Fibroblast of skin of right quadriceps (primary cell): ENCODE data around the gene OR5AR1.
"Not testable (repeated sequence)": the region's sequence is repeated elsewhere in the genome, so short reads cannot be mapped to it uniquely, and the experiment has no call there.

Experiments
- DNase-seq: peaks from one replicate; pipeline ENCODE4 v3.0.0-alpha.2; 2013

The OR5AR1 gene

GRCh38 chr11:56663386-56663785, at the start of gene OR5AR1:
Gene OR5AR1 (plus strand): TSS chr11:56663686. CDS start chr11:56663686, 0 bp downstream.
- DNase-seq, result no peak

GRCh38 chr11:56624661-56625110, 38.8 kb upstream of the OR5AR1 start:
- peak; percentile 6 for DNase-seq

DNA sequence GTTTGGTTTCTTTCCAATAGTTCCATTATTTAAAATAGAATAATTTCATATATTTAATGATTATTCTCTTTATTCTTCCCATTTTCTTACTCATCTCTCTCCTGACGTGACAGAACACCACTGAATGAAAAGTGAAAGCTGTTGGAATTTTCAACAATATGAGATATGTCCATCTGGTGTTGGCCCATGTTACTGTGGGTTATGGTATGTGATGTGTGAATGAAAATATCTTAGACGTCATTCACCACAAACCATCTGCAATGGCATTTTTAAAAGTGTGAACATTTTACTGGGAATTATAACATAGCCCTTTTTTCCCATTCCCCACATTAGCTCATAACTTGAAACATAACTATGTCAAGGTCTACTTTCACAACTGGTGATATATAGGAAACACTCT, 37.5 kb upstream of the OR5AR1 start:
- DNase-seq, result no peak

DNA sequence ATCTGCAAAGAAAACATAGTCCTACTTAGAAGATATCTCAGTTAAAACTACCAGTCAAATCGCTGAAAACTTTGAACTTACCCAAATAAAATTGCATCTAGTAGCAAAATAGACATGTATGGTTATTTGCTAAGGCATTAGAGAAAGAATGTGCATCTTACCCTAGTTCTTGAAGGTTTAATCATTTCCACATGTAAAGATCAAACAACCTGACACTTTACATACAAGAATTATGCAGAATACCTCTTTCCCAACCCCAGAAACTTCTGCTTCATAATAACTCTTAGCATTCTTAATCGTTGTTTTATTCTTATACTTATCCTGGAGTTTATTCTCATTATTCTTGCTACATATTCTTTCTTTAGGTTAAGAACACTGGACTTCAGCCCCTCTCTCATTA, 31.2 kb upstream of the OR5AR1 start:
- no peak for DNase-seq

- DNase-seq, result no peak
Observed at GRCh38 chr11:56636861-56637260, 26.6 kb upstream of the OR5AR1 start.

- DNase-seq, result no peak
Observed at GRCh38 chr11:56637500-56637899, 26.0 kb upstream of the OR5AR1 start.

- DNase-seq, result no peak
Observed at GRCh38 chr11:56642339-56642738, 21.1 kb upstream of the OR5AR1 start, which contains the start of gene OR5AP2. Gene OR5AP2 (minus strand): TSS chr11:56642439. CDS start chr11:56642439, 0 bp downstream.

DNA sequence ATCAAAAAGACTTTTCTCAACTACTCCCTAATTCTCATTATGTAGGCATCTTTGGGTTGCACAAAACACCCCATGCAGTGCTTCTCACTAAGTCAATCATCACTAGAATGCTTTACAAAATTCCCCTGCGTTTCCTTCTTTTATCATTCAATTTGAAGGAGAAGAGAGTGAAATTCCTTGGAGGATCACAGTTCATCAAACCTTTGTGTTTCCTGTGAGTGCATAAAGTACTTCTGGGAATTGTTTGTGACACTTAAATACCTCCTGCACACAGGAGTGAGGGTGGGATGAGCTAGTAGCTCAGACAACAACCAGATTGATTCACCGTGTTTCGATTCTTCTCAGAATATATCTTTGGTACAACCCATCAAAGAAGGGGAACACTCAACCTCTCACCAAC, 3.7 kb upstream of the OR5AR1 start:
- no peak for DNase-seq

DNA sequence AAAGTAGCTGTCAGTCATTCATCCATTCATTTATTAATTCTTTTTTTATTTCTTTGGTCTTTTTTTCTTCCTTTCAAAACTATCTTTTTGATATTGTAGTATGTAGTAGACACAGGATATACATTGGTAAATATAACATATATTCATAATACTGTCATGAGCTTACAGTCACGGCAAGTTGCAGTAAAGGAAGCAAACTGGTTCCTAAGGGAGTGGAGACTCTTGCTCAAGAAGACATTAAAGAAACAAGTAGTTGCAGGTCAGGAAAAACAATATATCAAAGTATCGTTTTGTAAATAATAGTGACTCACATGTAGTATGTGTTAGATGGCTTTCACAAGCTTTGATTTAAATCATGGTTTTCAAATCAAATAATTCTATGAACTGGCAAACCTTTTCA, 7.5 kb downstream of the OR5AR1 start:
- DNase-seq, result no peak

- DNase-seq, result no peak
Observed at GRCh38 chr11:56688554-56689100, 25.1 kb downstream of the OR5AR1 start.

DNA sequence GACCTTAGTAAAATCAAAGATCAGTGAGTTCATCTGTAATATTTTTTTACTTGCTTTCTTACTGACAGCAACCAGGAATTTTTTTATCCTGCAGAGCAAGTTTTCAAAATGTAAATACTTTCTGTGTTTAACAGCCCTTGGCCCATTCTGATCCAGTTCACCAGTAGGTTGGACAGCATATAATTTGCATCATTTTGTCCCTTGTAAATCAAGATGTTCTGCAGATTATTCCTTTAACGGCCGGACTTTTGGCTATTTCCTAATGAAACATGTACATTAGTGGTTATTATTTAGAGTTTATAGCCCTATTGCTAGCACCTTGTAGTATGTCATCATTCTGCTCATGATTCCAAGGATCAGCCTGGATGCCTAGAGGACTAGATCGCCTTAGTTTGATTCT, 27.7 kb downstream of the OR5AR1 start:
- not testable (repeated sequence) for DNase-seq

- DNase-seq, result no peak
Observed at GRCh38 chr11:56693428-56693827, 29.9 kb downstream of the OR5AR1 start.

DNA sequence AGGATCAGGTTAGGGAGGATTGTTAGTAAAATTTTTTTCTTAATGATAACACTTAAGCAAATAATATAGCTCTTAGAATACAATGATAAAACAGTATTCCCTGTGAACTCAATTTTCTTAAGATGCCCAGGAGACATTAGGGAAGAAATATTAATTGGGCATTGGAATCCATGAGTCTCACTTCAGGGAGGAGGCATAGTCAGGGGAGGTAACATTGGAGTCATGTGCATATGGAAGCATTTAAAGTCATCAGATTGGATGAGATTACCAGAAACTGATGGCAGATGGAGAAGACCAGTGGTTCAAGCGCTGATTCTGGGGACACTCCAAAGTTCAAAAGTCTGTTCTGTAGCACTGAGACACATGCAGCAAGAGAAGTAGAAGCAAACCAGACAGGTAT, 35.3 kb downstream of the OR5AR1 start, which contains the start of gene OR9G1:
Gene OR9G1, plus strand, starts transcription at position 301 of the 400 bp plus-strand sequence. CDS start 1,293 bp downstream, outside the sequence.
- no peak for DNase-seq

DNA sequence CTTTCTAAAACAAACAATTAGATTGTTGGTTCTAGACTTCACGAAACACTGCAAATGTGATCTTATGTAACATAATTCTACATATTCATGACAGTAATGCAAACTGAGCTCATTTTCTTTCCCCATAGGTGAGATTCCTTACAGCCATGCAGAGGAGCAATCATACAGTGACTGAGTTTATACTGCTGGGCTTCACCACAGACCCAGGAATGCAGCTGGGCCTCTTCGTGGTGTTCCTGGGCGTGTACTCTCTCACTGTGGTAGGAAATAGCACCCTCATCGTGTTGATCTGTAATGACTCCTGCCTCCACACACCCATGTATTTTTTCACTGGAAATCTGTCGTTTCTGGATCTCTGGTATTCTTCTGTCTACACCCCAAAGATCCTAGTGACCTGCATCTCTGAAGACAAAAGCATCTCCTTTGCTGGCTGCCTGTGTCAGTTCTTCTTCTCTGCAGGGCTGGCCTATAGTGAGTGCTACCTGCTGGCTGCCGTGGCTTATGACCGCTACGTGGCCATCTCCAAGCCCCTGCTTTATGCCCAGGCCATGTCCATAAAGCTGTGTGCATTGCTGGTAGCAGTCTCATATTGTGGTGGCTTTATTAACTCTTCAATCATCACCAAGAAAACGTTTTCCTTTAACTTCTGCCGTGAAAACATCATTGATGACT, 36.9 kb downstream of the OR5AR1 start:
- DNase-seq, result no peak

DNA sequence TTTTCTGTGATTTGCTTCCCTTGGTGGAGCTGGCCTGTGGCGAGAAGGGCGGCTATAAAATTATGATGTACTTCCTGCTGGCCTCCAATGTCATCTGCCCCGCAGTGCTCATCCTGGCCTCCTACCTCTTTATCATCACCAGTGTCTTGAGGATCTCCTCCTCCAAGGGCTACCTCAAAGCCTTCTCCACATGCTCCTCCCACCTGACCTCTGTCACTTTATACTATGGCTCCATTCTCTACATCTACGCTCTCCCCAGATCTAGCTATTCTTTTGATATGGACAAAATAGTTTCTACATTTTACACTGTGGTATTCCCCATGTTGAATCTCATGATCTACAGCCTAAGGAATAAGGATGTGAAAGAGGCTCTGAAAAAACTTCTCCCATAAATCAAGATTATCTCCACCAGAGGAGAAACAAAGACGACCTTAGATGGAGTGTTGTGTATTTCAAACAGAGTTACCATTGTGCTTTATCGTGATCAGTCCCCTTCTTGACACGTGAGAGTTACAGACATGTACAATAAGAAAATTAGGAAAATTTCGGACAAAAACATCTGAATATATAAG, 37.5 kb downstream of the OR5AR1 start:
- DNase-seq, result no peak

DNA sequence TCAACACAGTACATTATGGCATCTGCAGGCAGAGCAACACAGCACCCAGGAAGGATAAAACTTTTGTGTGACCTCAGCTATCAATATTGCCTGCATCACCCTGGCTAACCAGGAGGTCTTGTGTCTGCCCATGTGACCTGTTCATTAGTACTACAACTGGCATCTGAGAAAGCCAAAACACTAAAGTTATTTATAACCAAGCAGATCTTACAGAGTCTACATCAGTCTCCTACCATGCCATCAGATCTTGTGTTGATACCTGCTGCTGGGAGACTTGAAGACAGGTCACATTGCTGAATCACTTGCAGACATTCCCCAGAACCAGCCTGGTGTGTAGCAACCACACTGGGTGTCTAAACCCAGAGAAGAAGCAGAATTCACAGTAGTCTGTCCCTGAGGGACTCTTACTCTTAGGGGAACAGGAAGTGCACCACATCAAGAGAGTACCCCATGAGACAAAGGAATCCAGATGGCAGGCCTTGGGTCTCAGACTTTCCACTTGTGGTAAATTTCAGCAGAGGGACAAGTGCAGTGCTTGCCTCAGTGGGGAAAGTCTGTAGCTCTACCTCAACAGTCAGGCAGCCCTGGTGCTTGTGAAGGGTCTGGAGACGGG, 42.4 kb downstream of the OR5AR1 start:
- DNase-seq, result no peak

DNA sequence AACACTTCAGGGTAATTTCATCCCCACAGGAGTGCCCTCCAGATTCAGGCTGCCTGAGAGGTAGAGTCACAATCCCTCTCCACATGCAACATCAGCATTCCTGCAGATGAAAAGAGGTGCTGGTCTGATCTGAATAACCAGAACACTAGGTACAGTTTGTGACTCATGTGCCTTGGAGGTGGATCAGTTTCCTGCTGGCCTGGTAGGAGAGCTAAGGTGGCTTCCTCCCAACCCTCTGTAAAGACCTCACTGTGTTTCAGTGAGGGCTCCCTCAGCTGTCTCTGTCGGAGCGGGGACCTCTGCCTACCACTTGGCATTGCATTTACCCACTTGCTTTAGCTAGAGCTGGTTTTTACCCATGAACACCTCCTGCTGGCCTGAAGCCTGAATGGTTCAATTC, 43.0 kb downstream of the OR5AR1 start:
- DNase-seq, result no peak

DNA sequence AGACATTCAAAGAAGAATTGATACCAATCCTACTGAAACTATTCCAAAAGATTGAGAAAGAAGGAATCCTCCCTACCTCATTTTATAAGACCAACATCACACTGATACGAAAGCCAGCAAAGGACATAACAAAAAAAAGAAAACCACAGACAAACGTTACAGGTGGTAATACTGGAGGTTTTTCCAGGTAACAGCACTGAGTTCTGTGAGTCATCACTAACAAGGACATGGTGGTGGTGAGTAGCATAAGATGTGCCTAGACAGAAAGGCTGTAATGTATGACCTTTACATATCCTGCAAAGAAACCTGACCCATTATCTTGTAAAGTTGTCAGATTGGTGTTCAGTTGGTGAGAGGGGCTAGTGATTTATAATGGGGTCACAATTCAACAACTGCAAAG, 50.7 kb downstream of the OR5AR1 start:
- DNase-seq, result no peak
